ENCODE results near the gene INTS3.
A peak's percentile ranks its signal among the peaks of the same experiment; 100 is the strongest.
"Not testable (repeated sequence)": the region's sequence is repeated elsewhere in the genome, so short reads cannot be mapped to it uniquely, and the experiment has no call there.

INTS3 gene

GRCh38 chr1:153779781-153780541 is 52.1 kb downstream of the INTS3 start:
- DNase-seq: no peak

GRCh38 chr1:153780551-153780950 is 52.7 kb downstream of the INTS3 start:
- no peak for DNase-seq

GRCh38 chr1:153782648-153783047 is 54.8 kb downstream of the INTS3 start:
- DNase-seq: not testable (repeated sequence)

- DNase-seq: peak; percentile 97
These were observed 55.7 kb downstream of the INTS3 start for GRCh38 chr1:153783233-153784190.

GRCh38 chr1:153786038-153786790 is 58.4 kb downstream of the INTS3 start:
- no peak for DNase-seq

GRCh38 chr1:153789478-153790034 is 61.7 kb downstream of the INTS3 start:
- no peak for DNase-seq

- DNase-seq: no peak
These were observed 62.6 kb downstream of the INTS3 start for GRCh38 chr1:153790313-153790965.

GRCh38 chr1:153790966-153791647 is 63.3 kb downstream of the INTS3 start:
- DNase-seq: no peak

GRCh38 chr1:153791648-153792253 is 63.9 kb downstream of the INTS3 start:
- DNase-seq: no peak

GRCh38 chr1:153792631-153793041 is 64.8 kb downstream of the INTS3 start:
- DNase-seq: no peak

- DNase-seq: no peak
These were observed 65.6 kb downstream of the INTS3 start for GRCh38 chr1:153793261-153793972.

- no peak for DNase-seq
These were observed 66.2 kb downstream of the INTS3 start for GRCh38 chr1:153793973-153794615.

- DNase-seq: no peak
These were observed 66.9 kb downstream of the INTS3 start for GRCh38 chr1:153794624-153795329.

GRCh38 chr1:153795330-153795837 is 67.5 kb downstream of the INTS3 start:
- no peak for DNase-seq

GRCh38 chr1:153795934-153796785 is 68.3 kb downstream of the INTS3 start:
- DNase-seq: no peak

GRCh38 chr1:153796786-153797659 is 69.2 kb downstream of the INTS3 start:
- peak; percentile 84 for DNase-seq

GRCh38 chr1:153798468-153798780 is 70.6 kb downstream of the INTS3 start:
- no peak for DNase-seq

All from 8988T (cell line).